ENCODE measurements around the gene NME9. TPM values are rescaled to one million over a fixed set of nuclear protein-coding genes. Genes with fewer than 3 reads are reported as not detected.

NME9 gene
- 4.1 TPM for total RNA-seq

GRCh38 chr3:138329127-138329983, at the start of gene NME9:
Gene NME9 (minus strand): TSS chr3:138329851. CDS start chr3:138329335, 516 bp downstream.

GRCh38 chr3:138347960-138348753, 18.5 kb upstream of the NME9 start, which contains the start of gene MRAS:
Gene MRAS (plus strand): TSS chr3:138348579. CDS start chr3:138372884, 24,305 bp downstream.

Other genes with a start within 250 kb of the NME9 start
- gene DZIP1L, start 214.2 kb downstream of the NME9 start, total RNA-seq, result 26.9 TPM
- gene A4GNT, start 197.5 kb downstream of the NME9 start, total RNA-seq, result not detected
- 28.2 TPM for gene DBR1, start 154.9 kb downstream of the NME9 start, total RNA-seq
- 145 TPM for gene ARMC8, start 142.6 kb downstream of the NME9 start, total RNA-seq
- 64.5 TPM for gene MRAS, start 18.7 kb upstream of the NME9 start, total RNA-seq
- gene ESYT3, start 104.8 kb upstream of the NME9 start, total RNA-seq, result 0.94 TPM